BLaER1 (cell line): ENCODE results near the gene MITF.
"Not testable (repeated sequence)": the region's sequence is repeated elsewhere in the genome, so short reads cannot be mapped to it uniquely, and the experiment has no call there.

Experiments used
- H3K27ac ChIP-seq: shearing (Covaris generic); formaldehyde crosslinking; 2 replicates; pipeline ENCODE4 v1.8.1; 2022
- H3K27me3 ChIP-seq: shearing (Covaris generic); formaldehyde crosslinking; 2 replicates; pipeline ENCODE4 v1.8.1; 2022
- H3K36me3 ChIP-seq: shearing (Covaris generic); formaldehyde crosslinking; 2 replicates; pipeline ENCODE4 v1.8.1; 2022
- H3K4me1 ChIP-seq: shearing (Covaris generic); formaldehyde crosslinking; 2 replicates; pipeline ENCODE4 v1.8.1; 2022
- H3K4me2 ChIP-seq: shearing (Covaris generic); formaldehyde crosslinking; 2 replicates; pipeline ENCODE4 v1.8.1; 2022
- H3K4me3 ChIP-seq: shearing (Covaris generic); formaldehyde crosslinking; 2 replicates; pipeline ENCODE4 v1.8.1; 2022
- H3K9ac ChIP-seq: shearing (Covaris generic); formaldehyde crosslinking; 2 replicates; pipeline ENCODE4 v1.8.1; 2022
- H3K9me3 ChIP-seq: shearing (Covaris generic); formaldehyde crosslinking; 2 replicates; pipeline ENCODE4 v1.8.1; 2022
- H4K20me1 ChIP-seq: shearing (Covaris generic); formaldehyde crosslinking; 2 replicates; pipeline ENCODE4 v1.8.1; 2022
- Cebpa-rat ChIP-seq: shearing (Covaris generic); IDR thresholded peaks from 2 replicates; pipeline ENCODE4 v1.8.1; 2022

Gene MITF

DNA sequence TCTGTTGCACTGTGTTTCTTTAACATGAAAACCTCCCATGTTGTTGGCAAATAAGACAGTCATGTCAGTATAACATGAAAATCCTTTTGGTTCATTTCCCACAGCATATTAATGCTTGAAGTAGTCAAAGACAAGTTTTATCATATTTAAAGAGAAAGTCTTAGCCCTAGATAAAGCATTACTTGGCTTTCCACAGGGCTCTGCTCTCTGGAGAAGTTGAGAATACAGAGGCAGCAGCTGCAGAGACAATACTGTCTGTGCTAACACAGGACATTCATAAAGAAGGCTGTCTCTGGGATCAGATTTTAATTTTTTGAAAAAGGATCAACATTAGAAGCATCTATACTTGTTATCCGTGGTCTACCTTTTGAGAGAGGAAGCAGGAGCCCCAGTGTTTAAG lies 156.8 kb downstream of the MITF start:
- Histone ChIP-seq H3K9me3 (no peaks in the 10 kb centered on the region), H3K36me3 (no peaks in the 10 kb centered on the region), H4K20me1 (no peaks in the 10 kb centered on the region), H3K4me2 (no peak overlapping the region), H3K9ac (no peak overlapping the region), H3K4me3 (no peak overlapping the region), H3K27me3 (no peaks in the 10 kb centered on the region), H3K4me1 (no peaks in the 10 kb centered on the region), H3K27ac (no peak overlapping the region)
- TF ChIP-seq Cebpa-rat = no peak

DNA sequence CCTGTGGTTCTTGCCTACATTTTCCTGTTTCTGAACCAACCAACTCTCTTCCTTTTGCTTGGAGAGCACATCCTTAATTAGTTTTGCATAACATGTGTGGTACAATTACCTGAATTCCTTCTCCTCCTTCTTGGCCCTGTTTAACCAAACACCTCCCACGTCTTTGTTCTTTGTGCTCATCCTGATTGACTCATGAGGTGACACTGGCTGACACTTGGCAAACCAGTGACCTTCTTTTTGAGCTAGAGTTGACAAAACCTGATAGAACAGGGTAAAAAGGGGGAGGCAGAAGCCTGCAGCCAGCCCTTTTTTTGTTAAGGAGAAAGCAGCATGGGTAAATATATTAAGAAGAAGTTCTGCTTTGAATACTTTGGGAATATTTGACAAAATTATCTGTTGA lies 161.1 kb downstream of the MITF start:
- no peak overlapping the region for H3K4me2 ChIP-seq

DNA sequence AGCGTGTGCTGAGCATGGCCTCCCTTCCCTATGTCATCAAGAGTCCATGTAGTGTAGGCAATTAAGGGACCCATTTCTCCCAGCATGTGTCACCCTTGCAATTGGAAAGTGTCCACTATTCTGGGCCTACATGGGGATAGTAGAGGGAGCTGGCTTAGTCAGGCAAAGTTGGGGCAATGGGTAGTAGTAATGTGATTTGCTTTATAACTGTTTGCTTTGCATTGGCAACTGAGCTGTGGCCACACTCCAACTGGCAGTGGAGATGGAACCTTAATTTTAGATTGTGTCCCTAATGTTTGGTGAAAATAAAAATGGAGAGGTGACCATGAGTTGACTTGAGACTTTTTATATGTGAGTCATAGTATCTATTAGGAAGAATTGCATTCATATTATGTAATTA lies 162.5 kb downstream of the MITF start:
- TF ChIP-seq Cebpa-rat = no peak
- no peaks in the 10 kb centered on the region for H3K27me3 ChIP-seq
- no peak overlapping the region for H3K4me2 ChIP-seq
- no peaks in the 10 kb centered on the region for H3K9me3 ChIP-seq
- H3K4me1 ChIP-seq = no peaks in the 10 kb centered on the region
- H3K27ac ChIP-seq = no peak overlapping the region
- H4K20me1 ChIP-seq = no peaks in the 10 kb centered on the region
- H3K36me3 ChIP-seq = no peaks in the 10 kb centered on the region
- H3K4me3 ChIP-seq = no peak overlapping the region
- H3K9ac ChIP-seq = no peak overlapping the region

More for the DNA sequence above, 161.1 kb downstream of the MITF start:
- Histone ChIP-seq H3K9me3 (no peaks in the 10 kb centered on the region), H3K36me3 (no peaks in the 10 kb centered on the region), H3K27ac (no peak overlapping the region), H3K9ac (no peak overlapping the region), H3K4me3 (no peak overlapping the region), H3K27me3 (no peaks in the 10 kb centered on the region), H3K4me1 (no peaks in the 10 kb centered on the region), H4K20me1 (no peaks in the 10 kb centered on the region)
- no peak for TF ChIP-seq Cebpa-rat

DNA sequence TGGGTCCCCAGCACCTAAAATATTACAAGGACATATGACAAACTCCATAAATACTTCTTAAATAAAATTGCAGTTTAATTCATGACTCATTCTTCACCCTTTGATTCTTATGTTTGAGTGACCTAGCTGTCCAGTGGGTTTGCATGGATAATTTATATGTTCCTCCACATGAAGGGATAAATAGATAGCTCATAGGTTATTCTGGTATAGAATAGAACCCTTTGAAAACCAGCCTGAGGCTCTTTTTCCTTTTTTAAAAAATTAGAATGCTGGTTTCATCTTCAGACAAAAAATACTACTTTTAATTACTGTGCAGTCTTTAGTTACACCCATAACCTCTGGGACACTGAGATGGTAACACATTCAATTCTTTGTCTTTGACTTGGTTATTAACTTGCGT lies 163.1 kb downstream of the MITF start:
- no peak for TF ChIP-seq Cebpa-rat

DNA sequence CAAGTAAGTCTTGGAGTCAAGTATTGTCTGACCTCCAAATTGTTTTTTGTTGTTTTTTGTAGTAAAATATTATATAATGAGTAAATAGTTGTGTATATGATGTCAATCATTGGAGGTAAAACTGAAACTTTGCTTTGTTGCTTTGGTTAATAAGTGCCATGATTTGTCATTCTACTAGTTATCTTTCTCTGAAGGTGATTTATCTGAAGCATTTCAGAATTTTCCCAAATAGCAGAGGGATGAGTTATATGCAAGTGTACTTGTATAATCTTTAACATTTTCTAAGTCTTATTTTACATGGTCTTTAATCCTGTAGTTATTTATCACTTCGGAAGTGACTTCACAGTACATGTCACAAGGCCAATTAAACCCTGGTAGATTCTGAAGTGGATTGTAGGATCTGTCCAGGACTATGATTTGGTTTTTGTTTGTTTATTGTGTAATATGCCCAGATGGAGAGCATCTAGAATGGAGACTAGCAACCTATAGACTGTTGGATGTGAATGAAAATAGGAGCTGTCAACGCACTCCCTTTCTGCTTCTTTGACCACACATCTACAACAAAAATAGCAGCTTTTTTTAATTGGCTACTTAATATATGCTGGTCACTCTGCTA lies 167.2 kb downstream of the MITF start:
- Histone ChIP-seq H3K27me3 (no peaks in the 10 kb centered on the region), H4K20me1 (no peaks in the 10 kb centered on the region), H3K4me1 (no peaks in the 10 kb centered on the region), H3K4me3 (no peak overlapping the region), H3K27ac (no peak overlapping the region), H3K9ac (no peak overlapping the region), H3K4me2 (no peak overlapping the region), H3K9me3 (peaks cover 21% of the 10 kb centered on the region), H3K36me3 (no peaks in the 10 kb centered on the region)
- TF ChIP-seq Cebpa-rat = no peak

More for the DNA sequence above, 163.1 kb downstream of the MITF start:
- Histone ChIP-seq H3K9ac (no peak overlapping the region), H3K4me1 (no peaks in the 10 kb centered on the region), H3K4me2 (no peak overlapping the region), H3K36me3 (no peaks in the 10 kb centered on the region), H3K27me3 (no peaks in the 10 kb centered on the region), H4K20me1 (no peaks in the 10 kb centered on the region), H3K27ac (no peak overlapping the region), H3K4me3 (no peak overlapping the region), H3K9me3 (no peaks in the 10 kb centered on the region)

DNA sequence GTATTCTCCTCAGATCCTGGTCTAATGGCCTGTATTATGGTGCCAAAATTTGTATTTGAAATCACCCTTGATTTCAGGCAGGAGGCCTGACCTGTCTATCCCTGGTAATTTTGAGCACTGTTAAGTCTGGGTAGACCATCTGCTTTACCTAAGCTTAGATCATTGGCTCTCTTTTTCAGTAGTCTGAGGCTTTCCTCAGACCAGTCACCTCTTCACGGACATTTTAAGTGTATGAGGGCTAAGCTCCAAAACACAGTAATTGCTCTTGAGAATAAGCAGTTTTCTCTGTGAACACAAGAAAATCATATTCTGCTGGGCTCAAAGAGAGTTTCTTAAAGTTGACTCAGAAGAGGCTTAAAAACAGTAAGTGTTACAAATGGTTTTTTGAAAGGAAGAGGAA lies 168.3 kb downstream of the MITF start:
- no peak overlapping the region for H3K9ac ChIP-seq
- no peaks in the 10 kb centered on the region for H3K4me1 ChIP-seq
- H3K9me3 ChIP-seq = peaks cover 21% of the 10 kb centered on the region
- H3K36me3 ChIP-seq = no peaks in the 10 kb centered on the region
- H3K4me2 ChIP-seq = no peak overlapping the region
- no peaks in the 10 kb centered on the region for H3K27me3 ChIP-seq
- H4K20me1 ChIP-seq = no peaks in the 10 kb centered on the region
- H3K4me3 ChIP-seq = no peak overlapping the region
- TF ChIP-seq Cebpa-rat = no peak
- no peak overlapping the region for H3K27ac ChIP-seq

DNA sequence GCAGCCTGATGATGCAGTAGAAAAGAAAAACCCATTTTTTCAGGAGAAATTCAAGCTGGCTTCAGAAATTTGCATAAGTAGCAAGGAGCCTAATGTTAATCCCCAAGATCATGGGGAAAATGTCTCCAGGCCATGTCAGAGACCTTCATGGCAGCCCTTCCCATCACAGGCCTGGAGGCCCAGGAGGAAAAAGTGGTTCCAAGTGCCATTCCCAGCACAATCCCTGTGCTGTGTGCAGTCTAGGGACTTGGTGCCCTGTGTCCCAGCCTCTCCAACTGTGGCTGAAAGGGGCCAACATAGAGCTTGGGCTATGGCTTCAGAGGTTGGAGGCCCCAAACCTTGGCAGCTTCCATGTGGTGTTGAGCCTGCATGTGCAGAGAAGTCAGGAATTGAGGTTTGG lies 170.6 kb downstream of the MITF start:
- H3K36me3 ChIP-seq, H3K4me1 ChIP-seq, H3K4me2 ChIP-seq, H3K27ac ChIP-seq, H3K9ac ChIP-seq, H3K27me3 ChIP-seq, H4K20me1 ChIP-seq, H3K4me3 ChIP-seq: not testable (repeated sequence)
- H3K9me3 ChIP-seq = peaks cover 21% of the 10 kb centered on the region

DNA sequence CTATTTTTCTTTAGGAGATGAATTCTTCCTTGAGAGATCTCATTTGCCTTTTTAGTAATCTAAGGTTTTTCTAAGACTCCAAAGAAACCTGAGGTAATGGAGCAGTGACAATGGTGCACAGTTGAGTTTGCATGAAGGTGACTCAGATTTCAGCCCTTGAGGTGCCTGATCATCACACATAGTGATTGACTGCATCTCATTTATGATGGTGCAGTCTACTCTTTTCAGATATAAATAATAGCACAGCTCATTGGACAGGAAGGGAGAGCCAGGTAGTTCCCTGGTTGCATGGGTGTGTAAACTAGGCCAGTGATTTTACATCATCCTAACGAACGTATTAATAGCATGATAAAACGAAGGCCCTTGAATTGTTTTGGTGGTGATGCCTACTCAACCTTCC lies 174.2 kb downstream of the MITF start:
- H4K20me1 ChIP-seq = no peaks in the 10 kb centered on the region
- no peak for TF ChIP-seq Cebpa-rat
- H3K27me3 ChIP-seq = no peaks in the 10 kb centered on the region

DNA sequence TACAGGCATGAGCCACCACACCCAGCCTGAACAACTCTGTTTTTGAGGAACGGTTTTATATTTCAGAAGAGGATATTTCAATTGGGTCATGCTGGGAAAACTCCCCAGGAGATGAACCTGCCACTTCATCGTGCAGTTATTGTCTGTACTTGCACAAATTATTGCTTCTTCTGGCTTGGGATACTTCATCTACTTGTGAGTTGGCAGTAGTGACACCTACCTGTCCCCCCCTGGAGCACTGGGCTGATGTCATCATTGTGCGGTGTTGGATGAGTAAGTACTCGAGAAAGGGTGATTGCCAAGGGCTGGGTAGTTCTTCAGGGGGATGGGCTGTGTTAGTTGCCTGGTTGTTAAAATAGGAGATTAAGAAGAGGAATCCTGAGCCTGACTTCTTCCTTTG lies 175.1 kb downstream of the MITF start:
- Histone ChIP-seq H3K36me3 (no peaks in the 10 kb centered on the region), H3K9ac (no peak overlapping the region), H3K9me3 (peaks cover 15% of the 10 kb centered on the region), H3K27me3 (no peaks in the 10 kb centered on the region), H3K4me1 (no peaks in the 10 kb centered on the region), H3K4me3 (no peak overlapping the region), H3K4me2 (no peak overlapping the region), H3K27ac (no peak overlapping the region), H4K20me1 (no peaks in the 10 kb centered on the region)
- TF ChIP-seq Cebpa-rat = no peak

More for the DNA sequence above, 174.2 kb downstream of the MITF start:
- Histone ChIP-seq H3K36me3 (no peaks in the 10 kb centered on the region), H3K4me2 (no peak overlapping the region), H3K9ac (no peak overlapping the region), H3K27ac (no peak overlapping the region), H3K9me3 (peaks cover 21% of the 10 kb centered on the region), H3K4me3 (no peak overlapping the region), H3K4me1 (no peaks in the 10 kb centered on the region)

DNA sequence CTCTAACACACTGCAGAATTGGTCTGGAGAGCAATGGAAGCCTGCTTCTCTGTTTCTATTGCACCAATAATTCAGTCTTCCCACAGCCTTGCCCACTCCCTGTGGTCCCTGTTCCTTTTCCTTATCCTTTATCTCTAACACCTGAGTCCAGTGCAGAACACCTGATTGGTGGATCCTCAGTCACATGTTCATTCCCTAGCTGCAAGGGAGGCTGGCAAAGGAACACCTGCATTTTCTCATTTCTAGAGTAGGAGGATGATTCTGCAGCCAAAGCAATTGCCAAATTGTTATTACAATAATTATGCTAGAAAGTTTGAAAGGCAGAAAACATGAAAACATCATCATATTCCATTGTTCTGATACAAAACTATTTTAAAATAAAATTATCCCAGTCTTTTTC lies 176.5 kb downstream of the MITF start:
- H3K27ac ChIP-seq = no peak overlapping the region
- no peak overlapping the region for H3K4me3 ChIP-seq
- TF ChIP-seq Cebpa-rat = no peak
- no peaks in the 10 kb centered on the region for H3K36me3 ChIP-seq
- no peaks in the 10 kb centered on the region for H3K4me1 ChIP-seq
- no peak overlapping the region for H3K4me2 ChIP-seq
- no peaks in the 10 kb centered on the region for H4K20me1 ChIP-seq
- H3K9ac ChIP-seq = no peak overlapping the region
- peaks cover 2% of the 10 kb centered on the region; the same call in 1 of the 2 replicates for H3K9me3 ChIP-seq
- H3K27me3 ChIP-seq = no peaks in the 10 kb centered on the region

DNA sequence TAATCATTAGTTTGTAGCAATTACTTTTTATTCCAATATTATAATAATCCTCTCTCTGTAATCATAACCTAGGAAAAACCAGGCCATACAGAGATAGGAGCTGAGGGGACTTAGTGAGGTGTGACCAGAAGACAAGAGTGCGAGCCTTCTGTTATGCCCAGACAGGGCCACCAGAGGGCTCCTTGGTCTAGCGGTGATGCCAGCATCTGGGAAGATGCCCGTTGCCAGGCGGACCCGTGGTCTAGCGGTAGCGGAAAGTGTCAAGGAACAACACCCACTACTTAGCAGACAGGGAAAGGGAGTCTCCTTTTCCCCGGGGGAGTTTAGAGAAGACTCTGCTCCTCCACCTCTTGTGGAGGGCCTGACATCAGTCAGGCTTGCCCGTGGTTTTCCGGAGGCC lies 180.7 kb downstream of the MITF start:
- not testable (repeated sequence) for H3K27me3 ChIP-seq, H3K36me3 ChIP-seq, H3K9ac ChIP-seq, H4K20me1 ChIP-seq, H3K27ac ChIP-seq, H3K4me3 ChIP-seq, H3K4me1 ChIP-seq, H3K9me3 ChIP-seq, H3K4me2 ChIP-seq
